Transverse colon (tissue), 4 donors: Measurements from ENCODE around the gene FBXO36. TPM values are rescaled to one million over a fixed set of nuclear protein-coding genes. Genes with fewer than 3 reads are reported as not detected.

Experiments used
- DNase-seq: peaks from one replicate; pipeline ENCODE4 v3.0.0-alpha.2; 2019
- H3K27ac ChIP-seq, 4 donors: fragments of 200-600 bp; sonication (generic); 2 replicates each; pipeline ENCODE4 v1.5.1; 2016 to 2018; ENCODE audit warnings: inconsistent platforms in 4 of 4
- H3K27me3 ChIP-seq: fragments of 200-600 bp; sonication (generic); 2 replicates; pipeline ENCODE4 v1.5.1; 2017; ENCODE audit warnings: inconsistent platforms
- H3K36me3 ChIP-seq, 4 donors: fragments of 200-600 bp; sonication (generic); 2 replicates each; pipeline ENCODE4 v1.5.1; 2017 to 2019; ENCODE audit warnings: inconsistent platforms in 4 of 4
- H3K4me1 ChIP-seq, 4 donors: fragments of 200-600 bp; sonication (generic); 2 replicates each; pipeline ENCODE4 v1.5.1; 2017 to 2020; ENCODE audit warnings: inconsistent platforms in 4 of 4
- H3K4me3 ChIP-seq, 4 donors: fragments of 200-600 bp; sonication (generic); 1 replicate in 1 of 4; 2 replicates in 3 of 4; pipeline versions ENCODE4 v1.5.1 to v1.6.1; 2017 to 2019; ENCODE audit warnings: inconsistent platforms in 4 of 4
- H3K9me3 ChIP-seq, 2 donors: fragments of 200-600 bp; sonication (generic); 2 replicates each; pipeline ENCODE4 v1.5.1; 2017 to 2019; ENCODE audit warnings: inconsistent platforms in 2 of 2
- CTCF ChIP-seq, 5 experiments: fragments of 200-600 bp in 3 of 5; fragments of 450-650 bp in 2 of 5; sonication (generic) in 3 of 5; IDR thresholded peaks; 1 replicate in 2 of 5; 2 replicates in 3 of 5; pipeline ENCODE4 v1.5.1; 2016 to 2017; ENCODE audit warnings: antibody characterized with exemption in 5 of 5, inconsistent platforms in 3 of 5, mild to moderate bottlenecking in 2 of 5, moderate library complexity in 1 of 5
- EP300 ChIP-seq: sonication (generic); formaldehyde crosslinking; IDR thresholded peaks from one replicate; pipeline ENCODE4 v1.6.1; 2017; ENCODE audit warnings: antibody characterized with exemption, low read depth
- POLR2A ChIP-seq: fragments of 450-650 bp; IDR thresholded peaks from one replicate; pipeline ENCODE4 v1.6.1; 2016; ENCODE audit warnings: antibody characterized with exemption, mild to moderate bottlenecking, moderate library complexity
- POLR2AphosphoS5 ChIP-seq, 3 donors: sonication (generic); formaldehyde crosslinking; IDR thresholded peaks; one replicate each; pipeline ENCODE4 v1.6.1; 2016; ENCODE audit warnings: antibody characterized with exemption in 3 of 3
- WGBS, 2 donors: methylation state at CpG; one replicate each; pipeline ENCODE4 v1.1.5; 2018; ENCODE audit warnings: low coverage in 1 of 2; 5-methylcytosine and 5-hydroxymethylcytosine counted together
- in situ Hi-C, 4 donors: fragments of 200-750 bp; cut with MboI; loops; one replicate each; pipeline versions ENCODE4 v1.15.0 to v1.15.1; 2017; ENCODE audit warnings: low sequenced_read_pairs in 3 of 4, low pct_ligation_motif_present in 1 of 4, low pct_unique_long_range_greater_than_20kb in 1 of 4
- intact Hi-C: fragments of 100-400 bp; cut with DNase I; formaldehyde crosslinking; loops from one replicate; pipeline ENCODE4 v1.15.1; 2023; ENCODE audit warnings: low total_unique reads
- small RNA-seq, 4 donors: library from RNA; depleted of rRNA; stranded (forward); fragments of <200 nt; gene quantifications; one replicate each; pipeline ENCODE3, GENCODE V24; 2016
- total RNA-seq, 4 donors: library from RNA; depleted of rRNA; stranded (reverse); fragments of >200 nt; gene quantifications; one replicate each; pipeline ENCODE4 v1.1.0, GENCODE V29; 2016

FBXO36 gene
- total RNA-seq, 4 donors from 2014 or later, result 0.60 to 2.1 (median 1.3) TPM

GRCh38 chr2:230060672-230061293, 138.5 kb downstream of the FBXO36 start:
- H3K4me3 ChIP-seq, result no peak overlapping the region
- H3K9me3 ChIP-seq, result no peaks in the 10 kb centered on the region
- in situ Hi-C loops, result no loop called here
- H3K36me3 ChIP-seq, result no peaks in the 10 kb centered on the region
- no peak for DNase-seq
- H3K27me3 ChIP-seq, result no peaks in the 10 kb centered on the region
- 83 to 85% methylated on average over 1 to 3 of the region's 3 CpGs for WGBS, 2 donors
- H3K4me1 ChIP-seq, result no peaks in the 10 kb centered on the region
- intact Hi-C loops, result no loop called here
- no peak overlapping the region for H3K27ac ChIP-seq
- TF ChIP-seq CTCF (IDR thresholded peaks at IDR 0.05) (no peak), POLR2A (no peak), EP300 (no peak), POLR2AphosphoS5 (IDR thresholded peaks at IDR 0.05) (no peak)

Small RNA genes lying within 50 kb of the gene (small RNA-seq; reads per million reads assigned to genes)
- gene RNU6-1027P, result 0 reads per million in 4 donors
- 0 to 0.18 (median 0) reads per million in 4 donors for gene RNU6-613P
- 0 reads per million in 4 donors for gene RNU6-964P
- 0 to 0.12 (median 0) reads per million in 4 donors for gene RNY4P19

Other genes with a start within 250 kb of the FBXO36 start
- gene DNER, start 207.9 kb upstream of the FBXO36 start, total RNA-seq, result 1 to 10 TPM; 1.9 to 4.9 (median 2.5) TPM
- gene TRIP12, start 494 bp upstream of the FBXO36 start, total RNA-seq, result 100 to 1,000 TPM; 143 to 238 (median 158) TPM
- gene SLC16A14, start 146.4 kb downstream of the FBXO36 start, total RNA-seq, result 1 to 10 TPM in 2 of 4 donors, under 1 TPM in 1, not detected in 1; 0.68 to 3.2 (median 3.0) TPM